IPS DF 4.7 (cell line): ENCODE measurements around the gene CLASP1.
"Not testable (repeated sequence)": the region's sequence is repeated elsewhere in the genome, so short reads cannot be mapped to it uniquely, and the experiment has no call there.

Source experiments
- DNase-seq: peaks from one replicate; pipeline ENCODE4 v3.0.0-alpha.2; 2013; ENCODE audit warnings: low spot score; ENCODE audit errors: extremely low read depth

The CLASP1 gene

DNA sequence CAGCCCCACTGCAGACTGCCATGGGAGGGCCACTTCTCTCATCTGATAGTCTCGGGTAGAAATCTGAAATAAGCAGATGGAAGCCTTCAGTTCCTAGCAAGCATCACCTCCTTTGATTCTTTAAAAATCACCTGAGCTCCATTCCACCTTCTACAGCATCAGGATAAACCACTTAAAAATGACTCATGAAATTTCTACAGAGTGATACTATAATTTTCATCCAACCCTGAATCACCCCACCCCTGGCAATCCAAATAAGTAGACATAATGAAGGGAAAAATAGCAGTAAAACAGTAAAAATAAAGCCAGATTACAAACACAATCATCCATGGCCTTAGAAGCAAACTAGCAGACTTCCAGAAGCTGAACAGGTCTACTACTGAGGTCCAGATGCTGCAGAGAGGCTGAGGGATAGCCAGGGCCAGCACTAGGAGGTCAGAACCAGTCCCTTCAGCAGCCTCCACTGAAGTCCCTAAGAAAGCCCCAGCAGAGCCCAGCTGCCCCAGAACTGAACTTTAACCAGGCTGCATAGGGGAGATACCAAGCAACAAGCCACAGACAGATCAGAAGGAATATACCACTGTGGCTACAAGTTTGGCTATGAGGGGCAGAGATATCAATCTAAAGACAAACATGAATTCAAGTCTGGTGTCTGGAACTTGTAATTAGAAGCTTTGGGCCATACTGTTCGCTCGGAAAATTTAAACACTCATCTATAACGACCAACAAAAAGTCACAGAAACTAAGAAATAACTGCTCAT is 173.3 kb downstream of the CLASP1 start:
- DNase-seq = no peak

DNA sequence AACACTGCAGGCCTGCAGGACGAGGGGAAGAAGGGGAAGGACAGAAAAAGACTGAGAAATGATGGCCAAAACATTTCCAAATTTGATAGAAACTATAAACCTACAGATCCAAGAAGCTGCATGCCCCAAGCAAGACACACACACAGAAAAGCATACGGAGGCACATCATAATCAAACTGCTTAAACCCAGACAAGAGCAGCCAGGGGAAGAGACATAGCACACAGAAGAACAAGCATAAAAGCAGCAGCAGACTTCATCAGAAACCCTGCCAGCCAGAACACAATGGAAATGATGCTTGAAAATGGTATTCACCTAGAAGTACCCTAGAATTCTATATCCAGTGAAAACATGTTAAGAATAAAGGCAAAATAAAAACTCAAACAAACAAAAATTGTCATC is 175.8 kb downstream of the CLASP1 start:
- no peak for DNase-seq

DNA sequence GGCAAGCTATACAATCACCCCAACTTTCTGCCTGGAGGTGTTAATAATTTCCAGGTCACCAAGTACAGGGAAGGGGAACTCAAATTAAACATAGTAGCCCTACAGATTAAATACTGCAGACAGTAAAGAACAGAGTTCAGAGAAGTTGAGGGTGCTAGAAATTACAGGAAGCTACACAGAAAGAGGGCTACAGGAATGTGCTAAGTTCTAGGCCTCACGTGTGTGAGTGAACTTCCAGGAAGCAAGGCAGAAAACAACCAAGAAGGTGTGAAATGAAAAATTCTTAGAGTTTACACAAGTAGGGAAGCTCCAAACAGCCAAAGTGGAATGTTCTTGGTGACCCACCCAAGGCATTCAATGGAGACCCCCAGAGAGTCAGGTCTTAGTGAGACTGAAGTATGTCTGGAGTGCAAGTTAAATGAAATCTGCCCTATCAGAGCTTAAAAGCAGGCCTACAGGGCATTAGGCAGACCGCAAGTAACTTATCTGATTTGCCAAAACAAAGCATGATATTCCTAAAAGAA is 176.7 kb downstream of the CLASP1 start:
- no peak for DNase-seq

DNA sequence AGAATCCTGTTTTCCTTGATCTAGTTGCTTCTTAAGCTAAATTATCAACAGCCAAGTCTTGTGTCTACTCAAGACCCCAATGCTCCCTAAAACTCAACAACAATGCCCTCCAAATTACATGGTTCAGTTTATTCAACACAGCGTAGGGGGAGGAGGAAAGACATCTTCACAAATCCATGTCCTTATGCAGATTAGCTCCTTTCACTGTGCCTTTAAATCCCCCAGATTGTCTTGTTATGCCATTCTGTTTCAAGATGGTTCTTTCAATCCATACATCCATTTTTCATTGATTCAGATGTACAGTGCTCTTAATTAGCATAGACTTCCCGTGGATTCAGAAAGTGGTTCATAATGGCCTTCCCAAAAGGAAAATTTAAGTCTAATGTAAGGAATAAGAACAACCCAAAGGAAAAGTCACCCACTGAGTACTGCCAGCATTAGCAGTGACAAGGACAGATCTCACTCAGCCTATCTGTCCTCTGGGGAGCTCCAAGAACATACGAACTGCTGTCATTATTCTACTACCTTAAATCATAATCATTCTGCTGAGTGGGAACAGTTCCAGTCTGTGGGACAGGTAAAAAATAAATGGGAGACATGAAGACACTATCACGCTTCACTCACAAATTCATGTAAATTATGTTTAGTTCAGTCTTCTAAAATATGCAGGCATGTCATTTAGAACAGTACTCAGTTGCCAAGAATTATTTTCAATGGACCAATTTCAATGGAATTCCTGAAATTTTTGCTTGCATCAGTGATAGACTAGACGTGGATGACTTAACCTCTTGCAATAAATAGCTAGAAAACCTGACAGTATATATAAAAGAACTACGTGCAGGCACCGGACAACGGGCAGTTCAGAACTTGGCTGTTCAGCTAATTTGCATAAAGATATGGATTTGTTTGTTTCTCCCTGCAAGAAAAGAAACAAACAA is 177.5 kb downstream of the CLASP1 start:
- no peak for DNase-seq

DNA sequence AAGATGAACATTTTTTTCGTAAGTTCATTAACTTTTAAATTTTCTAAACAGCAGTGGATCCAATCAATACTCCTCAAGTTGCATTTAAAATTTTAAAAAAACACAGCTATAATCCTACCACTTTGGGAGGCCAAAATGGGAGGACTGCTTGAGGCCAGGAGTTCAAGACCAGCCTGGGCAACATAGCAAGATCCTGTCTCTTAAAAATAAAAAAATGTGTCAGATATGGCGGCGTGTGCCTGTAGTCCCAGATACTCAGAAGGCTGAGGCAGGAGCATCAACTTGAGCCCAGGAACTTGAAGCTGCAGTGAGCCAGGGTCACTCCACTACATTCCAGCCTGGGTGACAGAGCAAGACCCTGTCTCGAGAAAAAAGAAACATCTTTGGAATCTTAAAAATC is 178.3 kb downstream of the CLASP1 start:
- DNase-seq = no peak

DNA sequence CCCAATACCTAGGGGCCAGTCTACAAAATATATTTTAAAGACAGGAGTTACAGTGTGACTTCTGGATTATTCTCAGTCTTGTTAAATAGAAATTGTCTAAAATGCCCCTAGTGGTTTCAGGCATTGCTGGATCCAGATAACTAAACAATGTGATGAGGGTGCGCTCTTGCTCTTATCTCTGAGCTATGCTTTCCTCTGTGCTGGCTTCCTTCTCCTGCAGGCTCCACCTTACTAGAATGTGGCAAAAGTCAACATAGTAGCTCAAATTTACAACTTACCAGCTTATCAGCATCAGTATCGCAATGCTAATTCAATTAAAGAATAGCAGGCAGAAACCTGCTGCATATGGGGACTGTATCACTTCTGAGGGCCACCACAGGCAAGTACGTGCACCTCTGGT is 179.9 kb downstream of the CLASP1 start:
- DNase-seq = no peak

DNA sequence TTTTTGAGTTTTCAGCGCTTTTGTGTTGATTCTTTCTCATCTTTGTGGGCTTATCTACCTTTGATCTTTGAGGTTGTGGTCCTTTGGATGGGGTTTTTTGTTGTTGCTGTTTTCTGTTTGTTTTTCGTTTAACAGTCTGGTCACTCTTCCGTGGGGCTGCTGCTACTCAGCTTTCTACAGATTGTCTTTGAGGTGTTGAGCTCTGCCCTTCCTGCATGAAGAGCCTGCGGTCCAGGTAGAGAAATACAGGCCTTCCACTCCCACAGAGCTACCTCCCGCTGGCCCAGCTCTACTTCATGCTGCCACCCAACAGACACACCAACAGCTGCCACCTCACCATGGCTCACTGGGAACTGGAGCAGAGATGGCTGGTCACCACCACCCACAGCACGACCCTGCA is 180.3 kb downstream of the CLASP1 start:
- no peak for DNase-seq

DNA sequence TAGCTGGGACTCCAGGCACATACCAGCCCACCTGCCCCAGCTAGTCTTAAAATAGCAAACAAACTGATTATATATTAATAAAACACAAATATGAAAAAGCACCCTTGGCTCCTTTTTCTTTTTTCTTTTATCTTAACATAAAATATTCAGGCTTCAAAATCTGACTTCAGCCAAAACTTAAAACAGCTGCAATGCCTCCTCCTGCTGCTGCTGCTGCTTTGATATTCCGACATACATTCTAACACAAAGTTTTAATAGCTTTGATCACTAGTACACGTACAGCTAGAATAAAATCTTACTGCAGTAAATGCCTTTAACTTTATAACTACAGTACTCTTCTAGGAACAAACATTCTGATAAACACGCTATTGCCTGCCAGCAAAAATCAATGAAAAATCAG is 190.0 kb downstream of the CLASP1 start:
- no peak for DNase-seq

DNA sequence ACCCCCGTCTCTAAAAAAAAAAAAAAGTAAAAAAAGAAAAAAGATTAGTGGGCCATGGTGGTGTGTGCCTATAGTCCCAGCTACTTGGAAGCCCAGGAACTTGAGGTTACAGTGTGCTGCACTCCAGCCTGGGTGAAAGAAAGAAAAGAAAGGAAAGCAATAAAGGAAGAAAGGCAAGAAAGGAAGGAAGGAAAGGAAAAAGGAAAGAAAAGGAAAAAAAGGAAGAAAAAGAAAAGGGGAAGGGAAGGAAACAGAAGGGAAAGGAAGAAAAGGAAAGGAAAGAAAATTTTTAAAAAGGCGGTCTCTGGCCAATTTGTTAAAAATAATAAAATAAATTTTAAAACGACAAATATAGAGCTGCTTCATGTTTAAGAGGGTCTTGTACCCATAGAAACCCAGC is 192.9 kb downstream of the CLASP1 start:
- DNase-seq = no peak

DNA sequence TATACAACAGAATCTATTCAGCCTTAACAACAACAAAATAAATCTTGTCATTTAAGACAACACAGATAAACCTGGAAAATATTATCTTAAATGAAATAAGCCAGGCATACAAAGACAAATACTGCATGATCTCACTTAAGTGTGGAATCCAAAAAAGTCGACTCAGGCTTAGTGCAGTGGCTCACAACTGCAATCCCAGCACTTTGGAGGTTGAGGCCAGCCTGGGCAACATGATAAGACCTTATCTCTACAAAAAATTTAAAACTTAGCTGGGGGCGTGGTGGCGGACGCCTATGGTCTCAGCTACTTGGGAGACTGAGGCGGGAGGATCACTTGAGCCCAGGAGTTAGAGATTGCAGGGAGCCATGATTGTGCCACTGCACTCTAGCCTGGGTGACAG is 193.8 kb downstream of the CLASP1 start:
- no peak for DNase-seq

DNA sequence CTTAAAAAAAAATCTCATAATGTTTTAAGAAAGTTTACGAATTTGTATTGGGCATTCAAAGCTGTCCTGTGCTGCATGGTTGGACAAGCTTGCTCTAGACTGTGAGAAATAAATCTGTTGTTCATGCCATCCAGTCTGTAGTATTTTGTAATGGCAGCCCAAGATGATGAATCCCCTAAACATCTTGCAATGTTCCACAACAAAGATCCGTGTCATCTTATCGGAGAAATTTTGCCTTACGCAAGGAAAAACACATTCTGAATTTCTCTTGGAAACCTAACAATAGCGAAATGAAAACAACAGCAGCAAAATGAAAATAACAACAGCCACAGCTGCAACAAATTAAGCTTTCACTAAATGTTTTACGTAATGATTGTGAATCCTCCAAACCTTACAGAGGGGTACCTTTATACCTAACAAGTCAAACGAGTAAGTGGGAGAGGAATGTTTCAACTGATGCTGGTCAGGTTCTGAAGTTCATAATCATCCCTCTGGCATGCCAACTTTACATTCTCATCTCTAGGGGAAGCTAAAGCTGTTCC is 194.6 kb downstream of the CLASP1 start:
- no peak for DNase-seq

DNA sequence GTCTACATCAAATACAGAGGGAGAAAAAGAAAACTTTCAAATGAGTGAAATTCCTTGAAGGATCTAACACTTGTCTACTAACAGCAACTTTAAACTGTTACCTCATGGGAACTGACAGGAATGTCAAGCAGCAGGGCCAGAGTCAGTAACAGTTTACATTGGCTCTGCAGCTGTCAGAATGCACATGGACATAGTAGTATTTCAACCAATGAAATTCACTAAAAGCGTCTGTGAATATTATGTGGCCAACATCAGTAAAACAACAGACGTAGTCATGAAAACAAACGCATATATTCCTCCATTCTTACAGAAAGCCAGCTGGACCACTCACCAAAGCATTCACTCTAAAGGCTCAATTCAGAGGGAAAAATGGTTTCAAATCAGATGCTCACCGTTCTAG is 197.9 kb downstream of the CLASP1 start:
- no peak for DNase-seq

DNA sequence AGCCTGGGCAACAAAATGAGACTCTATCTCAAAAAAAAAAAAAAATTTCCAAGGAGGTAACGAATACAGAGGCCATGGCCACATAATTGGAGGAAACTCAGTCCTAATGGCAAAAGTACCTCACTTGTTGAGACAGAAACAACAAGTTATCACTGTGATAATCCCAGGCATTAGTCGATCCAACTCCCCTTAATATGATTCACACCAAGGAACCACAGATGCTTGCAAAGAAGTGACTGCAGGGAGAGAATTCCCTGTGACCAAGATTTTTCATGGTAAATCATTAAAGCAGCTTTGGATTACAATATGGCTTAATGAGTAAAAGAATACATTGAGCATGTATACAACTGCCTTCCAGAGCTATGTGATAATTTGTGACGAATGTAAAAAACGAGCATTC is 199.0 kb downstream of the CLASP1 start:
- no peak for DNase-seq

DNA sequence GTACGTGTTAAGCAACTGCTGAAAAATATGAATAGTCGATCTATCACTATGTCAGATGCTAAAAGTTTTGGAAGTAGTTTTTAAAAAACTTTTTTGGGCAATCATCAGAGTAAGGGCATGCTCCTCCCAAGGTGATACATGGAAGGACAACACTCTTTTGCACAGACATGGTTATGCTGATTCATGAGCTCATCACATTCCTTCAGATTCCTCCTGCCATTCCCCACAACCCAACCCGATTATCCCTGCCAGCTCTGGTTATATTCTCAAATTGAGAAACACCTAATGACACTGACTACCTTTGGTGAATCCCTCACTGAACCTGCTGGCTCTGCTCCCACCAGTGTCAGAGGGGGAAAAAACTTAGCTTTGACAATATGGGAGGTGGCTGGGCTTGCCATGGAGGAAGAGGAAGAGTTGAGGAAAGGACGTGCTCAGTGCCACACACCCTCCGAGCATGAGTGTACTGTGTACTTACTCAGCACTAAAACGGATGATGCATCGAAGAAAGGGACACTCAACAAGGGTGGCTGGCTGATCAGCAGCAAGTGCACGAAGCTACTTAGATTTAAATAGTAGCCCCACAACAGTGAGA is 202.5 kb downstream of the CLASP1 start:
- DNase-seq = no peak

DNA sequence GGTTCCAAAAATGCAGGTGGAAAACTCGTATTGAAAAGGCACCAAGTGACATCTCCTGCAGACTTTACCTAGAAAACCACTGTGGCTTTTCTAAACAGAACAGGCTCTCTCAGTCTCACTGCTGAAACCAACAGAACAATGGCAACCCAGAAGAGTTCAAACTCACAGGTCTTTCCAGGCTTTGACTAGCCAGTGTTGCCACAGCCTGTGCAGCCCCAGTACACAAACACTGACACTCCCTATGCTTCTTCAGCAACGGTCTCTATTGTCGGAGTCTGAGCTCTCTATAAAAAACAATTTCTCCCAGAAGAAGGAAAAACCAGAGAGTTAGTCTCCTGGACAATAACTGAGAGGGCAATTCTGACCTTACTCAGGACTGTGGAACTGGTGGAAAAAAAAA is 206.4 kb downstream of the CLASP1 start:
- no peak for DNase-seq

DNA sequence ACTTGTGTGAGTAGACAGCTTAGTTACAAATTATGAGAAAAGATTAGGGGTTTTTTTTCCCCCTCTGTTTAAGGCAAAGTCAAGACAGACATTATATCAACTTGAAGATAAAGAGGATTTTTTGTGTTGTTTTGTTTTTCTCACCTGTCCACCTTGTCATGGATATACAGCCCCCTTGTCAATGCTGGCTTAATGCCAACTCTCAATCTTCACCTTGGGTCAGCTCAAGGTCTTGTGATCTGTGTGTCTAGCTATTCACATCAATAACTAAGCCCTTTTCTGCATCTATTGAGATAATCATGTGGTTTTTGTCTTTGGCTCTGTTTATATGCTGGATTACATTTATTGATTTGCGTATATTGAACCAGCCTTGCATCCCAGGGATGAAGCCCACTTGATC is 211.0 kb downstream of the CLASP1 start:
- DNase-seq = not testable (repeated sequence)

DNA sequence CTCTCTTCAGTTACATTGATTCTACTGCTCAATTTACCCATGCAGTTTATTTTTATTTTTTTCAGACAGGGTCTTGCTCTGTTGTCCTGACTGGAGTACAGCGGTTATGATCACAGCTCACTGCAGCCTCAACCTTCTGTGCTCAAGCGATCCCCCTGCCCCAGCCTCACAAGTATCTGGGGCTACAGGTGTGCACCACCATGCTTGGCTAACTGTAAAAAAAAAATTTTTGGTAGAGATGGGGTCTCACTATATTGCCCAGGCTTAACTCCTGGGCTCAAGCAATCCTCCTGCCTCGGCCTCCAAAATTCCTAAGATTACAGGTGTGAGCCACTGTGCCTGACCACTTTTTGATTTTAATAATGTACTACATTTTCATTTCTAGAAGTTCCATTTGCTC is 212.3 kb downstream of the CLASP1 start:
- no peak for DNase-seq

DNA sequence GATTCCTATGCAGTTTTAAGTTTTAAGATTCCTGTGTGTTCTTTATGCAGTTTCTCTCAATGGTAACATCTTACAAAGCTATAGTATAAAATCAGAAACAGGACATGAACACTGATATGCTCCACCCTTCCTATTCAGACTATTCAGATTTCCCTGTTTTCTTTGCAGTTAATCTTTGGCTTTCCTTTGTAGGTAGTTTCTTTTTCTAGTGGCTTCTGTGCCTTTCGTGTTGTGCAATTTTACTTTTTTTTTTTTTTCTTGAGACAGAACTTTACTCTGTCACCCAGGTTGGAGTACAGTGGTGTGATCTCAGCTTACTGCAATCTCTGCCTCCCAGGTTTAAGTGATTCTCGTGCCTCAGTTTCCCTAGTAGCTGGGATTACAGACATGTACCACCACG is 213.5 kb downstream of the CLASP1 start:
- DNase-seq = no peak

DNA sequence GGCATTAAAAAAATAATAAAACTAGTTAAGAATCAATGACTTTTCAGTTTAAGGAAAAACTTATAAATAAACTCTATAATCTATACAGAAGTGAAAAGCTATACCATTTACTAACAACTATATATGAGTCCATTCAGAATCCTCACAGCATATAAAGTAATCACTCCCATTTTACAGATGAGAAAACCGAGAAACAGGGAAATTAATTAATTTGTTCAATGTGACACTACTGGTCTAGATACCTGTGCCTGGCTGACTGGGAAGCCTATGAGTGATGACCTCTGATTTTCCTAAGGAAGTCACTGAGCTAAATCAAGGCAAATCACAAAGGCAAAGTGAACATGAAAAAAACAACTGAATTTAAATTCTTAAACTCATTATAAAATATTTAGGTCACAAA is 218.0 kb downstream of the CLASP1 start:
- DNase-seq = no peak

DNA sequence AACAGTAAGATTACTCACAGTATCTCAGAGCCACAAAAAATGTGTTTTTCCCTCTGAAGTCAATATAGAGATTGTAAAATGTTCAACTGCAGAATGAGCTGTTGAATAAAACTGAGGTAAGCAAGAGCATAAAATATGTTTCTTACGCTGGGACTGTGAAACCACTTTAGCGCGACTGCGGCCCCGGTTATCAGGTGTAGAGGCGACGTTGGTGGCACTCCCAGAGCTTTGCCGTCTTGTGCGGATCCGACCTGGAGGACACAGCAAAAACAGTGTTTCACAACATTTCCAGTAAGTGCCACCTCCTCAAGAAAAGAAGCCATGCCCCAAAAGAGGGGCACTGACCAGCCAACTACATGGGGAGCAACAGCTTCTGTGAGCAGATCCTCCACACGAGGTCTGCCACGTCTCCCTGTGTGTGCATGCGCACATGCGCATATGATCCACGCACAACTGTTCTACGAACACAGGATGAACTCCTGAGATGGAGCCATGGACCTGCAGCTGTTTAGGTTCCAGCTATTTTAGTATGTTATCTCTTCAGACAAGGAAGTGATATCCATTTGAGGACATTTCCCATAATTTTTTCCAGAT is 219.2 kb downstream of the CLASP1 start:
- no peak for DNase-seq

DNA sequence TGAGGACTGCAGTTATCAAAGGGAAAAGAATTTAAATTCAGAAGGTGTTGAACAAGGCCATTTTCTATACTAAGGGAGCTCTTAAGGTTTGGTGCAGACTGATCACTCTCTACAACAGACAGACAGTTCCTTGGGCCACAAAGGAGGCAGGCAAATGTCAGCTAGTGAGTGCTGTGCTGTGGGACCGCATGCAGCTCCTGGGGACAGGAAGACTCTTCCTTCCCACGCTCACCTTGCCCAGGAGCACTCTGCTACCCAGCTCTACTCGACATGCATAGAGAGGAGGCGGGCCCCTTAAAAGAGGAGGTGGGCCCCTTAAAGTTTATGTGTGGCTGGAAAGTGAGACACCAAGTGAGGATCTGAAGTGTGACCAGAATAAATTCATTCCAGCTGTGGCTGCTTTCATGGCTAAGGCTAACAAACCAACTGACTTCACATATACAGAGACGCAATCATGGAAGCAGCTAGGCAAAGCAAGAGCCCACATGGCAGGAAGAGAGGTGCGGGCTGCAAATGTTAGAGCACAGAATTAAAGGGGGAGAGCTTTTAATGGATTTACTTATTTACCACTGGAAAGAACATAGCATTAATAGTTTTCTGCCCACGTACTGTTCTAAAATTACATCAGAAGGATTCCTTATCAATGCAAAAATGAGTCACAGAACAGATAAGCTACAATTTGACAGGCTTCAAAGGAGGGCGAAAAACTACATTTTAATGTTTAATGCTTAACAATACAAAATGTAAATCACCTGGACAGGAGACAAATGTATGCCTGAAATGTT is 220.0 kb downstream of the CLASP1 start:
- DNase-seq = no peak
